ENCODE results near the gene ABCC11. TPM values are rescaled to one million over a fixed set of nuclear protein-coding genes. Genes with fewer than 3 reads are reported as not detected.

The ABCC11 gene
- total and polyA plus RNA-seq, 2 of the 13 experiments (the other 11 are each of a cell fraction or from before 2014, with no cell fraction given): 1.0 to 1.4 TPM

- TF ChIP-seq ZBTB40 (IDR thresholded peaks at IDR 0.05) (no peak), ZBTB40 (CRISPR knock-in tag; IDR thresholded peaks at IDR 0.05) (peak; percentile 87; the same call in 1 of the 2 replicates), HDAC6 (IDR thresholded peaks at IDR 0.05; ENCODE audit: low read depth, low read length) (no peak), CENPX (CRISPR knock-in tag; IDR thresholded peaks at IDR 0.05) (no peak), YEATS2 (CRISPR knock-in tag; IDR thresholded peaks at IDR 0.05; ENCODE audit: borderline replicate concordance) (peak; percentile 75; the same call in 1 of the 2 replicates), NCOR1 (IDR thresholded peaks at IDR 0.05; ENCODE audit: borderline replicate concordance, low read length) (peak; percentile 98), REPIN1 (CRISPR knock-in tag; IDR thresholded peaks at IDR 0.05; ENCODE audit: borderline replicate concordance, low read depth) (peak; percentile 96), RXRB (CRISPR knock-in tag; IDR thresholded peaks at IDR 0.05; ENCODE audit: borderline replicate concordance) (peak; percentile 95), ZNF709 (CRISPR knock-in tag; IDR thresholded peaks at IDR 0.05) (peak; percentile 58; the same call in 1 of the 2 replicates), MTF1 (CRISPR knock-in tag; IDR thresholded peaks at IDR 0.05) (no peak), SSRP1 (CRISPR knock-in tag; IDR thresholded peaks at IDR 0.05) (peak; percentile 96), ZEB1 (IDR thresholded peaks at IDR 0.05; ENCODE audit: insufficient replicate concordance, low read depth) (no peak), JUN (CRISPR knock-in tag; IDR thresholded peaks at IDR 0.05) (peak; percentile 83), ZNF678 (CRISPR knock-in tag; IDR thresholded peaks at IDR 0.05) (no peak), HOXA7 (CRISPR knock-in tag; IDR thresholded peaks at IDR 0.05) (no peak), SOX5 (CRISPR knock-in tag; IDR thresholded peaks at IDR 0.05; ENCODE audit: borderline replicate concordance) (peak; percentile 89; the same call in 1 of the 2 replicates), ZNF780A (CRISPR knock-in tag; IDR thresholded peaks at IDR 0.05) (no peak)
- TF ChIP-seq, protein P1, sequence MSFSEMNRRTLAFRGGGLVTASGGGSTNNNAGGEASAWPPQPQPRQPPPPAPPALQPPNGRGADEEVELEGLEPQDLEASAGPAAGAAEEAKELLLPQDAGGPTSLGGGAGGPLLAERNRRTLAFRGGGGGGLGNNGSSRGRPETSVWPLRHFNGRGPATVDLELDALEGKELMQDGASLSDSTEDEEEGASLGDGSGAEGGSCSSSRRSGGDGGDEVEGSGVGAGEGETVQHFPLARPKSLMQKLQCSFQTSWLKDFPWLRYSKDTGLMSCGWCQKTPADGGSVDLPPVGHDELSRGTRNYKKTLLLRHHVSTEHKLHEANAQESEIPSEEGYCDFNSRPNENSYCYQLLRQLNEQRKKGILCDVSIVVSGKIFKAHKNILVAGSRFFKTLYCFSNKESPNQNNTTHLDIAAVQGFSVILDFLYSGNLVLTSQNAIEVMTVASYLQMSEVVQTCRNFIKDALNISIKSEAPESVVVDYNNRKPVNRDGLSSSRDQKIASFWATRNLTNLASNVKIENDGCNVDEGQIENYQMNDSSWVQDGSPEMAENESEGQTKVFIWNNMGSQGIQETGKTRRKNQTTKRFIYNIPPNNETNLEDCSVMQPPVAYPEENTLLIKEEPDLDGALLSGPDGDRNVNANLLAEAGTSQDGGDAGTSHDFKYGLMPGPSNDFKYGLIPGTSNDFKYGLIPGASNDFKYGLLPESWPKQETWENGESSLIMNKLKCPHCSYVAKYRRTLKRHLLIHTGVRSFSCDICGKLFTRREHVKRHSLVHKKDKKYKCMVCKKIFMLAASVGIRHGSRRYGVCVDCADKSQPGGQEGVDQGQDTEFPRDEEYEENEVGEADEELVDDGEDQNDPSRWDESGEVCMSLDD (CRISPR knock-in tag; IDR thresholded peaks at IDR 0.05; ENCODE audit: borderline replicate concordance): peak; percentile 85
Observed at GRCh38 chr16:48203974-48204824, 43.1 kb downstream of the ABCC11 start (continued).

Data from HepG2 (cell line).